GOT3 (cell line): ENCODE results near the gene FREY1.

ENCODE experiments used
- DNase-seq: peaks from one replicate; lab custom pipeline; 2025; ENCODE audit warnings: mixed read lengths; lab: John Stamatoyannopoulos, UW

The FREY1 gene

DNA sequence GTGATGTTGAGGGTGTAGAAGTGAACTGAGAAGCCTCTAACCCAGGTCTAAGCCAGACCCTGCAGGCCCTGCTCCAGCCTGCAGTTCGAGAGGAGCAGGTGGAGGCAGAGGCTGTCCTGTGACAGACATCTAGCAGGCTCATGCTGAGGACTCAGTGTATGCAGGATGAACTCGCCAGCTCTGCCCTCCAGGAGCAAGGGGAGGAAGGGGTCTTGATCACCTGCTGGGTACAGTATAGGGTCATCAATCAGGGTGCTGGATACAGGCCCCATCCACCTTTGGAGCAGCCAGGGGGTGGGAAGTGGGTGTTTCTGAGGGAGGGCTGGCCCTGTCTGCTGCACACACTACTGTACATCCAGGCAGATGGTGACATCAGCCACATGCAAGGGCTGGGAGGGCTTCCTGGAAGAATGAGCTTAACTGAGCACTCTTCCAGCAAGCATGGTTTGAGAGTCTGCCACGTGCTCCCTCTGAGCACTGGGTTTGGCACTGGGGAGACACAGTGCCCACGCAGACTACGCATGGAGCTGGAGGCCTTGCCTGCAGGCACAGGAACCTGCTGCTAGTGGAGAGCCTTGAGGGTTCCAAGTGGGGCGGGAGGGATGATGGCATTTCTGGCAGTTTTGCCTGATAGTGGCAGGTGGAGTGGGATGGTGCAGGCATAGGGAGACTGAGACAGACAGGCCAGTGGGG, 12.4 kb downstream of the FREY1 start:
- DNase-seq, result no peak

DNA sequence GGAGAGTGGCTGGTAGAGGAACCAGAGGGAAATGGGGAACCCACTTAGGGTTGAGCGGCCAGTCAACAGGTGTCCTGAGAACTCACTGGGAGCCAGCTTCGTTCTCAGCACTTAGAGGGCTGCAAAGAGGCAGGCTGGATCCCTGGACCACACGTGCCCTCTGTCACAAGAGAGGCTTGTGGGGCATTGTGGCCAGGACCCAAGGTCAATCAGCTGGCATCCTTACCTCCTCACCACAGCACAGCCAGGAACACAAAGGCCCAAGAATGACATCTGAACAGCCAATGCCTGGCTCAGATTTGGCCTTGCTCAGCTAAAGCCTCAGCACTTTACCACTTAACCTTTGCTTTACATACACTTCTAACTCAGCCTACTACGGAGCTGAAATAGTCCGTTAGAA, 14.2 kb downstream of the FREY1 start:
- DNase-seq, result no peak

DNA sequence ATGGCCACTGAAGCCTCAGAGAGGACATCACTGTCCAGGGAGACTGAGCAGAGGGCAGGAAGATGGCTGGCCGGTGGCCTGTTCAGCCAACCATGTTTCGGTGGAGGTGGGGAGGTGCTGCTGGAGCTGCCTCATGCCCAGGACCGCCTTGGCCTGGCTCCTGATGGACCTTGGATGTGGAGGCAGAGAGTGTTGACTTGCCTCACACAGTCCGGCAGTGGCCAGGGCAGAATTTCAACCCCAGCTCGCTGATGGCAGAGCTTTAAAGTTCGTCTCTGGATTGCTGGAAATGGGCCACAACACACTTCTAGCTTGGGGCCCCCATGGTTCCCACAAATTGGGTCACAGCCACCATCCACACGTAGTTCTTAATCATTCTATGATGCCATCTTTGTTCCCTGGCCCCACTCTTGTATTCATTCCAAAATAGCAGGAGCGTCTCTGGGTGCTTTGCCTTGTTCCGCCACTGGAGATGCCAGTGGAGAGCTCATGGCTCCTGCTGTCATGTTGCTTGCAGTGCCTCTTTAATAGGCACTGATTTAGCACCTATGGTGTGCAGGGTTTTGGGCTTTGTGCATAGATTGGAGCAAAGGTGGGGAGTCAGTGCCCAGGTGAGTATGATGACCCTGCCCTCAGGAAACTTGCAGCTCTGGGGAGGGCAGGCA, 16.1 kb downstream of the FREY1 start:
- no peak for DNase-seq

DNA sequence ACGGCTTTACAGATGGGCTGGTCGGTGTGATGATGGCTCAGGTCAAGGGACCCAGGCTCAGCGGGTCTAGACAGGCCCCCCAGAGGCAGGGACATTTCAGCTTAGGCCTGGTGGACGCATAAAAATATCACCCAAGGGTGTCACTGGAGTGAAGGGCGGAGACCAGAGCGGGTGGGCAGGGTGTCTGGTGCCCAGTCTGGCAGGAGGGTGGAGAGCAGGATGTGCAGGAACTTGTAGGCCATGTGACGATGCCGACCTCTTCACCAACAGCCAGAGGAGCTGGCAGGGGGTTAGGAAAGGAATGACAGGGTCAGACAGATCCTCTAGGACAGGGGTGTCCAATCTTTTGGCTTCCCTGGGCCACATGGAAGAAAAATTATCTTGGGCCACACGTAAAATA, 17.1 kb downstream of the FREY1 start:
- DNase-seq, result no peak

GRCh38 chr11:45889555-45889954, 17.5 kb downstream of the FREY1 start:
- DNase-seq, result no peak

DNA sequence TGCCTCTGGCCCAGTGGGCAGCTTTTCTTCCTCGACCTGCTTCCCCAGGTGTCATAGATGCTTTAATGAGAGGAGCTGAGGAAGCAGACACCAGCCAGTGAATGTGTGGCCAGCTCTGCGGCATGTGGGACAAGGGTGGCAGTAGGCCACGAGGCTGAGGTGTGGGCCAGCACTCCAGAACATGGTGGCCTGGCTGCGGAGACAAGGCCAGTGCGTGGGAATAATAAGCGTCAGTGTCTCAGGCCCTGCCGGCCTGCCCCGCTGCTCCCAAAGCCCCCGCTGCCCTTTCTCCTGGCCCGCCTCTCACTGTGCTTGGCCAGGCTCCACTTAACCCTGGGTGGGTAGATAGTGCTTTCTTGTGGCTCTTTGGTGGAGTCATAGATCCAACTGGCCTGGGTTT, 19.5 kb downstream of the FREY1 start:
- DNase-seq, result no peak

DNA sequence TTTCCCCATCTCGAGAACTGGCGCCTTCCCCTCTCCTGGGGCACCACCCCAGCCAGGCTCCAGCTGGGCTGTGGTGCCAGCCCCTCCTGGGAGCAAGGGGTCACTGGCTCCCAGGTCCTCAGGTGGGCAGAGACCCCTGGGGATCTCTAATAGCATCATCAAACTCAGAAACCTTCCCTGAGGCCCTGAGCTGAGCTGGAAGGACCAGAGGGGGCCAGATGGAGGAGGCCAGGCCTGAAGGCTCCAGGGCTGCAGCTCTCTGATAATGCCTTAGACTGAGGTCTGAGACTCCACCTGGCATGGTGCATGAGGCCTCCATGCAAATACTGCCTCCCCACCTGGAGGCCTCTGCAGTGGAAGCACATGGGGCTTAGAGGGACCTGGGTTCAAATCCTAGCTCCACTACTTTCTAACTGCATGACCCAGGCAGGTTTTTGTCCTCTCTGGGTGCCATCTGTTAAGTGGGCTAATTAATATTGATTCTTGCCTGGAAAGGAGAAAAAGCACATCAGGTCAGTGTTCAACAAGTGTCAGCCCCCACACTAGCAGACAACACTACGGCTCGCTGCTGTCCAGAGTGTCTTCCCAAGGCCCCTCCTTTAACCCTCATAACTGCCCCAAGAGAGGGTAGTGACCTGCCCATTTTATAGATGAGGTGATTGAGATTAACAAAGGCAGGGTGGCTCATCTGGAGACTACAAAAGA, 20.1 kb downstream of the FREY1 start:
- DNase-seq, result no peak

DNA sequence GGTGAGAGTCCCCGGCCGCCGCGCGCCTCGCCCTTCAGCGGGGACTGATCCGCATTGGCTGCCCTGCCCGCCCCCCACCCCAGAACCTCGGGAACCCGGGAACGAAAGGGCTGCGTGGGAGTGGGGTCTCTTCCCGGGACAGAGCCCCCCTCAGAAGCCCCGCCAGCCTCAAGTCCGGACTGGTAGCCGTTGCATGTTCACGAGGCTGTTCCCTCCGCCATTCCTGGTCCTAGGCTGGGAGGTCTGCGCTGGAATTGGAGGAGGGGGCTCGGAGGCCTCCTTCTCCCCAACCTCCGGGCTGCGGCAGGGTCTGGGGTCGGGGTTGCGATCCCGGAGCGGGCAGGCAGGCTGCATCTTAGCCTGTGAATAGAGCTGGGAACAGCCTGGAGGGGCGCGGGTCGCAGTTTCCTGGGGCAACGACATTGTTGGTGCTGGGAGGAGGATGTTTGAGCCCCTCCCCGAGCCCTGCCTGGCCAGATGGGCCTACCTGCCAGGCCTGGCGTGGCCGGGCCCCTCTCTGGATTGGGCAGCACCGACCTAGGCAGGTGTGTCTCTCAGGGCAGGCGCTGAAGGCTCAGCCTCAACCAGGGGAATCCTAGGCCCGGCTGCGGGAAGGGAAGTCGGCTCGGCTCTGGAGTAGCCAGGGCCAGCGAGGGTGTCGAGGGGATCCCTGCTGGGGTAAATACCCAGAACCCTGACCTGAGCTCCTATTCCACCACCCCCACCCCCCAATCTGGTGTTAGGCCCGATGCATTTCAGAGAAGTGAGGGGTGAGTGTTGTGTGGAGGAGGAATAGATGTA, 20.9 kb downstream of the FREY1 start:
- no peak for DNase-seq

DNA sequence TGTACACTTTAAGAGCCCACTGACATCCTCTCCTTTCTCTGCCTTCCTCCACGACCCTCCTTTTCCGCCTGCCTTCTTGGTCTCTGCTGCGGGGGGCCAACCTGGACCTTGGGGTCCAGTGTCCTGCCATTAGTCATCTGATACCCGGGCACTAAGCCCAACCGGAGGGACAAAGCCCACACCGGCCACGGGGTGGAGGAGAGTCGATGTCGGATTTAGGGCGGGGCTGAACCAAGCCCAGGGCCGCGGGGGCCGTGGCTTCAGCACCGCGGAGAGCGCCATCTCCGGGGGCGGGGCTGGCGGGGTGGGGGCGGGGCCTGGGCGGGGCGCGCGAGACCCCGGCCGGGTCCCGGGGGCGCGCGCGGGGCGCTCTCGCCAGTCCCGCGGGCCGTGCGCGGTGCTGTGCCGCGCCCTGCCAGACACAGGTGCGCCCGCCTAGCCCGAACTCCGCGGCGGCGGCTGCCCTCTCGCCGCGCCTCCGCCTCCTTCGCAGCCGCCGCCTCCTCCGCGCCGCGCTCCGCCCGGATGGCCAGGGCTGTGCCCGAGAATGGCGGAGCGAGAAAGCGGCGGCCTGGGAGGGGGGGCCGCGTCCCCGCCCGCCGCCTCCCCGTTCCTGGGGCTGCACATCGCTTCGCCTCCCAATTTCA, 21.7 kb downstream of the FREY1 start, which contains the start of gene MAPK8IP1:
Gene MAPK8IP1, plus strand, starts transcription at position 378 of the 647 bp plus-strand sequence. Its CDS starts 170 bp downstream, at position 548.
- no peak for DNase-seq

DNA sequence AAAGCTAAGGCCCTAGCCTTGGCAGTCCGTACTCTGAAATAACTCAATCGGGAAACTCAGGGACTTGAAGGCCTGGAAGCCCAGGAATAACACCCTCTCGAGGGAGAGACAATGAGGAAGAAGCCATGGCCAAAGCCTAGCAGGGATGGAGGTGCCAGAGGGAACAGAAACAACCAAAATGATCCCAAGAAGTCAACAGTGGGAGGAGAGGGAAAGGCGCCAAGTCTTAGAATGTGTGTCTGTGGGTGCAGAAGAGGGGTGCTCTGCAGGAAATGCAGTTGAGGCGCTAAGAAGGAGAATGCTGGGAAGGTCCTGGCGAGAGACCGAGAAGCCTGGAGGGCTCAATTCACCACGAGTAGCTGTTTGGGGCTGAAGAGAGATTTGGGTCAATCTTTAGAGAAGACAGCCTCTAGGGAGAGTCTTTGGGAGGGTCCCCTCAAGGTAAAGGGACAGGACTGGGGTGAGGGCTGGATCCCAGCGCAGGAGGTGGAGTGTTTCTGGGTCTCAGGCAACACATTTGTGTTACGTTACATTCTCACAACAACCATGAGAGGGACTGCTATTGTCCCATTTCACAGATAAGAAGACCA, 22.4 kb downstream of the FREY1 start:
- DNase-seq, result no peak

- DNase-seq, result no peak
Observed at GRCh38 chr11:45881708-45882368, 25.2 kb downstream of the FREY1 start.

DNA sequence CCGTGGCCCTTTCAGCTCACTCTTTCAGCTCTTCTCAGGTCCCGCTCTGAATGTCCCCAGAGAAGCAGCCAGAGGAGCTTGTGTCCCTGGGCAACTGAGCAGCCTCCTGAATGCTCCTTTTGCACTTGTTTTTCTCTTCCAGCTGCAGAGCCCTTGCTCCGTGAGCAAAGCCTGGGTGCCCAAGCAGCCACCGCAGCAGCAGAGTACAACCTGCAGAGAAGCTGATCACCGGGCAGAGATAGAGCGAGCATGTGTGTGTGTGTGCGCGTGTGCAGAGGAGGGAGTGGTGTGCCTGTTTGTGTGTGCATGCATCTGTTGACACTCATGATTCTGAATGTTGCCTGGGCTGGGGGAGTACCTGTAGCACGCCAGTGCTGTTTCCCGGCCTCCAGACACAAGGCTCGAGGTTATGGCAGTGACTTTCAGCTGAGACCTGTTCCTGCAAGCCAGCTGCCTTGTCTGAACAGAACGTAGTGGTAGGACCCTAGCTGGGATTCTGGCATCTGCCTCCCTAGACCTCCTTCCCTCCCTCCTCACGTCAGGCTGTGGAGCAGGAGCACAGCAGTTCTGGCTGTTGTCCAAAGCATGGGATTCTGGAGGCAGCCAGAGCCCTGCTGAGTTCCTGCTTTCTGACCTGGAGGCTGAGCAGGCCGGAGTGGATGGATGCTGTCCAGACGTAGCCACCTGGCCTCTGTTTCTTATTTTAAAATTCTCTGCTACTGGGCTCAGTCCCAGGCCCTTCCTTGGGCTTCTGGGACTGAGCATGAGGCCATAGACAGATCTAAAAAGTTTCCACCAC, 26.1 kb downstream of the FREY1 start:
- DNase-seq, result no peak

GRCh38 chr11:45879803-45880686, 27.0 kb downstream of the FREY1 start:
- DNase-seq, result no peak

- no peak for DNase-seq
Observed at GRCh38 chr11:45877845-45878244, 29.2 kb downstream of the FREY1 start.

GRCh38 chr11:45877221-45877620, 29.9 kb downstream of the FREY1 start:
- DNase-seq, result no peak

DNA sequence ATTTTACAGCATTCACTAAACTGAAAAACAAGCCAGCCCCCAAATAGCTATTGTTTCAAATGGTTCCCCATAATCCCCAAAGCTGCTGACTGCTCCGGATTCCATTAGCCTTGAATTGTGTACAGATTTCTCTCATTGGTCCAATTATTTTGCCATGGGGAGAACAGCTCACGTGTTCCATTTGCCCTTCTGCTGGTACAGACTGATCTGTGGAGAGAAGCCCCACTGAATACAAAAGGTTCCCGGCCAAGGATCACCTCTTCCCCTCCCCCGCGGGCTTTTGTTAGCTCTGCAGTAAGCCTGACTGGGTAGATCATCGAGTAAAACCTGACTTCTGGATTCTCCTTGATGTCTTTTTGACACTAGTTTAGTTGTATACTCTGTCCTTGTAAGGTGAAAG, 30.7 kb downstream of the FREY1 start:
- DNase-seq, result no peak

GRCh38 chr11:45872651-45873356, 34.3 kb downstream of the FREY1 start:
- no peak for DNase-seq

- DNase-seq, result no peak
Observed at GRCh38 chr11:45871638-45872037, 35.4 kb downstream of the FREY1 start.
